ENCODE results near the gene DCLRE1B.

DCLRE1B gene

DNA sequence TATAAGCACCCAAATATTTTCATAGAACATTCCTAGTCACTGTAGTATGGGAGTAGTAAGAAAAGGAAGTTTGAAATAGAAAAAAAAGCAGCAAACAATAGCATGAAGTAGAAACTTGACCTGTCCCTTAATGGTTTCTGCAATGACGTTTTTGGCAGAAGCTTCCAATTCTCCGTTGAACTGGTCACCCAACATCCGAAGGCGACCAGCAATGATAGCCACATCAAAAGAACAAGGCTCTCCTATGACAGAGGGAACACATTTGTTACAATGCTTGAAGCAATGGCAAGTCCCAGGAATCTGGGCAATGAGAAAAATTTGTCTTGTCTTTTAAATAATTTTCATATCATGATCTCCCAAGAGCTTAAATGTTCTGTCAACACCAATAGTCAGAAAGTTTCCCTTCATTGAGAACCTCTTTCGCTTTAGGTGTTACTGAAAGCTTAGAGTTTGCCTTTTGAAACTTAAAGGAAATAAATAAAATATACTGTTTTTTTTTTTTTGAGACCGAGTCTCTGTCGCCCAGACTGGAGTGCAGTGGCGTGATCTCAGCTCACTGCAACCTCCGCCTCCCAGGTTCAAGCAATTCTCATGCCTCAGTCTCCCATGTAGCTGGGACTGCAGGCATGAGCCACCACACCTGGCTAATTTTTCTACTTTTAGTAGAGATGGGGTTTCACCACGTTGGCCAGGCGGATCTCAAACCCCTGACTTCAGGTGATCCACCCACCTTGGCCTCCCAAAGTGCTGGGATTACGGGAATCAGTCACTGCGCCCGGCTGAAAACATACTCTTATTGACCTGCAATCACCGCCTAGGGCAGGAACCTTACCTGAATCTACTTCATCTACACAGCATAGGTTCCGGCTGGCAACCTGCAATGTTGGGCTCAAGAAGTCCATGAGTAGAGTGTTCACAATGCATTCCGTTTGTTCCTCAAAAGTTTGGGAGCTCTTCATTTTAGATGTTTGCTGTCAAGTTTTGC, 18.4 kb upstream of the DCLRE1B start:
- in situ Hi-C loops (cut with MboI; ENCODE audit: low sequenced_read_pairs) = no loop called here

GRCh38 chr1:113887402-113888175, 17.5 kb upstream of the DCLRE1B start, which contains the start of gene BCL2L15:
TSS of gene BCL2L15 (minus strand) at chr1:113887581. CDS start at chr1:113887375, 206 bp downstream.
- in situ Hi-C loops (cut with MboI; ENCODE audit: low sequenced_read_pairs) = no loop called here

- in situ Hi-C loops (cut with MboI; ENCODE audit: low sequenced_read_pairs) = no loop called here
Observed at GRCh38 chr1:113890816-113891215, 14.3 kb upstream of the DCLRE1B start.

GRCh38 chr1:113891631-113892220, 13.4 kb upstream of the DCLRE1B start:
- in situ Hi-C loops (cut with MboI; ENCODE audit: low sequenced_read_pairs) = no loop called here

DNA sequence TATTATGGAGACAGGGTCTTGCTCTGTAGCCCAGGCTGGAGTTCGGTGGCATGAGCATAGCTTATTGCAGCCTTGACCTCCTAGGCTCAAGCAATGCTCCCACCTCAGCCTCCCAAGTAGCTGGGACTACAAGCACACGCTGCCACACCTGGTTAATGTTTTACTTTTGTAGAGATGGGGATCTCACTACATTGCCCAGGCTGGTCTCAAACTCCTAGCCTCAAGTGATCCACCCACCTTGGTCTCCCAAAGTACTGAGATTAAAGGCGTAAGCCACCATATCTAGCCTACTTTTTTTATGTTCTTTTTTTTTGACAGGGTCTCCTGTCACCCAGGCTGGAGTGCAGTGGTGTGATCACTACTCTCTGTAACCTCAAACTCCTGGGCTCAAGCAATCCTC, 11.9 kb upstream of the DCLRE1B start:
- in situ Hi-C loops (cut with MboI; ENCODE audit: low sequenced_read_pairs) = no loop called here

GRCh38 chr1:113895098-113895497, 10.0 kb upstream of the DCLRE1B start:
- in situ Hi-C loops (cut with MboI; ENCODE audit: low sequenced_read_pairs) = no loop called here

GRCh38 chr1:113895961-113896360, 9.2 kb upstream of the DCLRE1B start:
- in situ Hi-C loops (cut with MboI; ENCODE audit: low sequenced_read_pairs) = no loop called here

GRCh38 chr1:113898241-113898814, 6.8 kb upstream of the DCLRE1B start:
- in situ Hi-C loops (cut with MboI; ENCODE audit: low sequenced_read_pairs) = no loop called here

GRCh38 chr1:113899111-113899510, 6.0 kb upstream of the DCLRE1B start:
- in situ Hi-C loops (cut with MboI; ENCODE audit: low sequenced_read_pairs) = no loop called here

- in situ Hi-C loops (cut with MboI; ENCODE audit: low sequenced_read_pairs) = loop anchor here (5.0 kb wide), 1 partner anchor 64 kb away; no protein-coding TSS in a partner anchor
Observed at GRCh38 chr1:113901191-113901590, 3.9 kb upstream of the DCLRE1B start.

GRCh38 chr1:113903501-113904292, 1.4 kb upstream of the DCLRE1B start:
- in situ Hi-C loops (cut with MboI; ENCODE audit: low sequenced_read_pairs) = loop anchor here (5.0 kb wide), 1 partner anchor 66 kb away; no protein-coding TSS in a partner anchor

DNA sequence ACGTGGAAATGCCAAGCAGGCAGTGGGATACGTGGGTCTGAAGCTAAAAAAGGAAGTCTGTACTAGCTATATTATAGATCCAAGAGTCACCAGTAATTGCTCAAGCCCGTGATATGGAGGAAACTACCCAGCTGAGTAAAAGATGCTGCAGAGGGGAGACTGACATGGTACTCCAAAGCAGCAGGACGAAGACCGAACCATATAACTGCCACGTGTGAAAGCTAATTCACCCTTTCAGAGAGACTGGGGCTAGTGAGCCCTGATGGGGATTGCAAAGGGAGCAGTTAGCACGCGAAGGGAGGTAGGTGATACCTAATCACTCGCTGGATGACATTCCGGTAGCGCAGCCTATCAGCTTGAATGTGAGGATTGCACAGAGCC, 843 bp upstream of the DCLRE1B start:
- in situ Hi-C loops (cut with MboI; ENCODE audit: low sequenced_read_pairs) = loop anchor here (5.0 kb wide), 1 partner anchor 67 kb away; no protein-coding TSS in a partner anchor

DNA sequence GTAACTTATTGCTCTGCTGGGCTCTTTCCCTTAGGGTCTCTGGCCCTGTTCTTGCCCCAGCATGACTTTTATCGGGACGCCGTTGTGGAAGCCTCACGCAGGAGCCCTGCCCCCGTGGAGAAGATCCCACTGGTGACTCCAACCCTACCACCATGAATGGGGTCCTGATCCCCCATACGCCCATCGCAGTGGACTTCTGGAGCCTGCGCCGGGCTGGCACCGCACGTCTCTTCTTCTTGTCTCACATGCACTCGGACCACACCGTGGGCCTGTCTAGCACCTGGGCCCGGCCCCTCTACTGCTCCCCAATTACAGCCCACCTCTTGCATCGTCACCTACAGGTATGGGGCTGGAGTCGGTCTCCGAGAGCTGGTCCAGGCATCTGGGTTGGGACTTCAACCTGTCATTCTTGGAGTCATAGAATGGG, 322 bp downstream of the DCLRE1B start:
- in situ Hi-C loops (cut with MboI; ENCODE audit: low sequenced_read_pairs) = no loop called here

DNA sequence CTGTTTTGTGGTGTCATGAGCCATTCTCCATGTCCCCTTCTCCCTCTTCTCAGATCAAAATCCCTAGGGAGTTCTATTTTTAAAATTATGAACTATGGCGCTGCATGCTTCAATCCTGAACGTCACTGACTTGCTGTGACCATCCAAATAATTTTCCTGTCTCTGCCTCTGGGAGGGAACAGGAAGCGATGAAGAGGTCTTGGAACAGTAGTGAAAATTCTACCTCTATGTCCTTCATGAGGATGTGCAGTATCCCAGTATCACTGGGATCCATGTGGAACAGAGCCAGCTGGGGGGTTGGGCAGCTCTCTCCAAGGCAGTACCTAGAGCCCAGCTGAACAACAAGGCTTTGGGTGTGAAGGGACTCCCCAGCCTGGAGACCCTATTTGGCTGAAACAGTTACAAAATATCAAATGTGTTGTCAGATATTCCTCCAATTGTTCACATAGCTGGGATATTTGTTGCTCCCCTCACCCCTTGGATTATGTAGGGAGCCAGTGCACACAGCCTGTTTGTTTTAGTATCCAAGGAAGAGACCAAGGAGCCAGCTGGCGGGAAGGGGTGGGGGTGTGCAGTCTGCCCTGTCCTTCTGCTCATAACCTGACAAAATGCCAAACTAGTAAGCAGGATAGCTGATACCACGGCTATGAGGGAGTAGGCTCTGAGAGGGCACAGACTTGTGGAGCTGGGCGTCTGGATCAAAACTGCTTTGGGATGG, 7.6 kb downstream of the DCLRE1B start:
- in situ Hi-C loops (cut with MboI; ENCODE audit: low sequenced_read_pairs) = no loop called here

GRCh38 chr1:113913312-113913668, 8.2 kb downstream of the DCLRE1B start:
- in situ Hi-C loops (cut with MboI; ENCODE audit: low sequenced_read_pairs) = no loop called here

GRCh38 chr1:113913887-113914664, 8.9 kb downstream of the DCLRE1B start:
- in situ Hi-C loops (cut with MboI; ENCODE audit: low sequenced_read_pairs) = no loop called here

DNA sequence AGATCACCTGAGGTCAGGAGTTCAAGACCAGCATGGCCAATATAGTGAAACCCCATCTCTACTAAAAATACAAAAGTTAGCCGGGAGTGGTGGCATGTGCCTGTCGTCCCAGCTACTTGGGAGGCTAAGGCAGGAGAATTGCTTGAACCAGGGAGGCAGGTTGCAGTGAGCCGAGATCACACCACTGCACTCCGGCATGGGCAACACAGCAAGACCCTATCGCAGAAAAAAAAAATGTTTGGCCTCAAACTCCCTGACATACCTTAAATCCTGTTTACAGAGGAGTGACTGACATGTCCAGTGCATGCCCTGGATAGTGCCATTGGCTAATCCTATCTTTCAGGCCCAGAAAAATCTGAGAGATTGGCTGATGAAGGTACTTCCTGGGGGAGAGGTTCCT, 11.8 kb downstream of the DCLRE1B start:
- in situ Hi-C loops (cut with MboI; ENCODE audit: low sequenced_read_pairs) = no loop called here

DNA sequence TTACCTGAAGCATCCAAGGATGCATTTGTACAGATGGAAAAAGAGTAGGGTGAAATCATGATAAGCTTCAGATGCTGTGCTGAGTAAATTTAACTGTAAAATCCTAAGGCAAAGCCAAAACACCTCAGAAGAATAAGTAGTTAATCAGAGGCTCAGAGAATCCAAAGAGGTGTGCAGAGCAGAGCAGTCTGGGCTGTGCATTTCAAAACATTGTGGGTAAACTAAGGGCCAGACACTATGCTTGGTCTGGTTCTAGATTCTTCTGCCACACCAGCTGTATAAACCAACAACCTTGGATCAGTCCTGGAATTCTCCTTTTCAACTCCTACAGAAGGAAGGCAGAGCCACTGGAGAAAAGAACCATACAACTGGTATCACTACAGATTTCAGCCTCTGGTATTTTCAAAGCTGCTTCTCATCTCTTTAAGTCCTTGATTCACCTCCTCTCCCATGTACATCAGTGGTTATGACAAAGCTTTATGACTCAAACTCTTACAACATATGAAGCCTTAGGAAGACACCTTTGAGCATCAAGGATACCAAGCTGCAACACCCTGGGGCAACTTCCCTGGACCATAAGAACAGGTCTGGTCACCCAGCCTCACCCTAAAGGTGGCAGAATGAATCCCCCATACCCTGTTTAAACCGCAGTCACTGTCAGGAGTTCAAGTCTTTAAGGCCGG, 12.4 kb downstream of the DCLRE1B start:
- in situ Hi-C loops (cut with MboI; ENCODE audit: low sequenced_read_pairs) = no loop called here

All from HL-60/S4 (cell line).